Peyer's patch (tissue), 4 donors: Measurements from ENCODE around the gene PRRT4.

ENCODE experiments used
- CTCF ChIP-seq, 6 experiments: fragments of 450-650 bp in 4 of 6; fragments of 200-600 bp in 2 of 6; sonication (generic) in 1 of 6; IDR thresholded peaks; one replicate each; pipeline ENCODE4 v1.5.1; 2017 to 2019; ENCODE audit warnings: antibody characterized with exemption in 6 of 6, mild to moderate bottlenecking in 3 of 6, moderate library complexity in 1 of 6
- POLR2A ChIP-seq, 2 donors: fragments of 450-650 bp; IDR thresholded peaks; one replicate each; pipeline ENCODE4 v1.5.1; 2017; ENCODE audit warnings: antibody characterized with exemption in 2 of 2, mild to moderate bottlenecking in 2 of 2, moderate library complexity in 2 of 2

GRCh38 chr7:128399991-128400390 is 38.5 kb upstream of the PRRT4 start:
- no peak for TF ChIP-seq CTCF (IDR thresholded peaks at IDR 0.05)
- no peak for TF ChIP-seq POLR2A (IDR thresholded peaks at IDR 0.05)
